Muscle of leg (tissue), 11 donors: Measurements from ENCODE around the gene MOSMO. TPM values are rescaled to one million over a fixed set of nuclear protein-coding genes. Genes with fewer than 3 reads are reported as not detected.
"Not testable (repeated sequence)": the region's sequence is repeated elsewhere in the genome, so short reads cannot be mapped to it uniquely, and the experiment has no call there.

Experiments
- DNase-seq: peaks from one replicate; pipeline ENCODE4 v3.0.0; 2013
- H3K27ac ChIP-seq: one replicate; pipeline ENCODE4 v1.5.1; 2013; ENCODE audit warnings: mild to moderate bottlenecking, low read length, control low read depth
- H3K27me3 ChIP-seq: one replicate; pipeline ENCODE4 v1.6.1; 2013; ENCODE audit warnings: low read length; ENCODE audit not compliant: control insufficient read depth, insufficient read depth
- H3K36me3 ChIP-seq: one replicate; pipeline ENCODE4 v1.6.1; 2013; ENCODE audit warnings: low read length; ENCODE audit not compliant: control insufficient read depth, insufficient read depth
- H3K4me1 ChIP-seq: one replicate; pipeline ENCODE4 v1.6.1; 2013; ENCODE audit warnings: low read length; ENCODE audit not compliant: control insufficient read depth, insufficient read depth
- H3K4me3 ChIP-seq: one replicate; pipeline ENCODE4 v1.5.1; 2013; ENCODE audit warnings: low read length, control low read depth
- H3K9me3 ChIP-seq: replicated peaks from 2 replicates; pipeline ENCODE4 v1.6.1; 2013; ENCODE audit warnings: low read depth, low read length; ENCODE audit not compliant: control insufficient read depth
- WGBS: methylation state at CpG from one replicate; pipeline ENCODE4 v1.1.5; 2013; ENCODE audit warnings: missing lambda C conversion rate; ENCODE audit not compliant: insufficient coverage; 5-methylcytosine and 5-hydroxymethylcytosine counted together
- polyA plus RNA-seq, 8 donors: library from polyadenylated mRNA; unstranded; fragments of 120-200 nt; gene quantifications; one replicate each; pipeline versions ENCODE4 v1.2.1 to v1.2.3, GENCODE V29; 2013; ENCODE audit warnings: inconsistent platforms in 1 of 8, low replicate concordance in 1 of 8; ENCODE audit not compliant: insufficient read length in 8 of 8, insufficient read depth in 1 of 8
- total RNA-seq: library from RNA; stranded (reverse); fragments of 120-200 nt; gene quantifications from one replicate; pipeline ENCODE4 v1.2.4, GENCODE V29; 2013

Gene MOSMO
- total and polyA plus RNA-seq, 9 donors = 9.0 to 15.8 (median 12.0) TPM

- Histone ChIP-seq H3K27ac (no peak overlapping the region), H3K9me3 (no peaks in the 10 kb centered on the region), H3K36me3 (no peaks in the 10 kb centered on the region), H3K4me1 (no peaks in the 10 kb centered on the region), H3K4me3 (no peak overlapping the region), H3K27me3 (no peaks in the 10 kb centered on the region)
- DNase-seq = no peak
- WGBS = 70% methylated on average over 2 of the region's 6 CpGs
Observed at GRCh38 chr16:22124583-22125284, 116.8 kb downstream of the MOSMO start.

- 58% methylated on average over 10 of the region's 15 CpGs for WGBS
- no peaks in the 10 kb centered on the region for H3K4me1 ChIP-seq
- no peaks in the 10 kb centered on the region for H3K27me3 ChIP-seq
- no peak overlapping the region for H3K4me3 ChIP-seq
- no peak overlapping the region for H3K27ac ChIP-seq
- no peak for DNase-seq
- H3K9me3 ChIP-seq = no peaks in the 10 kb centered on the region
- no peaks in the 10 kb centered on the region for H3K36me3 ChIP-seq
Observed at GRCh38 chr16:22126037-22126558, 118.2 kb downstream of the MOSMO start.

GRCh38 chr16:22128537-22128936 lies 120.6 kb downstream of the MOSMO start:
- not testable (repeated sequence) for H3K4me3 ChIP-seq, H3K36me3 ChIP-seq, DNase-seq, H3K27ac ChIP-seq, H3K27me3 ChIP-seq, H3K4me1 ChIP-seq, H3K9me3 ChIP-seq
- no CpG with 5 or more reads among the region's 1 CpG for WGBS

GRCh38 chr16:22130528-22130927 lies 122.6 kb downstream of the MOSMO start:
- Histone ChIP-seq H3K27me3 (no peaks in the 10 kb centered on the region), H3K4me3 (no peak overlapping the region), H3K4me1 (no peaks in the 10 kb centered on the region), H3K9me3 (no peaks in the 10 kb centered on the region), H3K36me3 (no peaks in the 10 kb centered on the region), H3K27ac (no peak overlapping the region)
- no peak for DNase-seq

GRCh38 chr16:22132801-22133200 lies 124.9 kb downstream of the MOSMO start:
- no peak for DNase-seq
- 81% methylated on average over 10 of the region's 10 CpGs for WGBS
- no peaks in the 10 kb centered on the region for H3K9me3 ChIP-seq
- no peaks in the 10 kb centered on the region for H3K36me3 ChIP-seq
- no peak overlapping the region for H3K4me3 ChIP-seq
- no peaks in the 10 kb centered on the region for H3K4me1 ChIP-seq
- no peaks in the 10 kb centered on the region for H3K27me3 ChIP-seq
- no peak overlapping the region for H3K27ac ChIP-seq

Other genes starting within 250 kb of the MOSMO start
- gene NPIPB4, start 150.4 kb upstream of the MOSMO start, total RNA-seq = 33.1 TPM
- 100 to 1,000 TPM in 2 of 8 donors, 10 to 100 TPM in 6; 16.2 to 116 (median 47.9) TPM for gene NPIPB4, start 150.4 kb upstream of the MOSMO start, polyA plus RNA-seq
- gene UQCRC2, start 54.8 kb upstream of the MOSMO start, total RNA-seq = 260 TPM
- 100 to 1,000 TPM; 240 to 324 (median 277) TPM for gene UQCRC2, start 54.8 kb upstream of the MOSMO start, polyA plus RNA-seq
- gene PDZD9, start 7.0 kb upstream of the MOSMO start, total RNA-seq = not detected
- gene PDZD9, start 7.0 kb upstream of the MOSMO start, polyA plus RNA-seq = under 1 TPM in 7 of 8 donors, not detected in 1; 0.14 to 0.89 (median 0.31) TPM
- 0.09 TPM for gene VWA3A, start 84.4 kb downstream of the MOSMO start, total RNA-seq
- under 1 TPM in 7 of 8 donors, not detected in 1; 0.08 to 0.53 (median 0.23) TPM for gene VWA3A, start 84.4 kb downstream of the MOSMO start, polyA plus RNA-seq
- gene SDR42E2, start 154.4 kb downstream of the MOSMO start, total RNA-seq = not detected
- under 1 TPM in 5 of 8 donors, not detected in 3; 0.04 to 0.22 (median 0.07) TPM for gene SDR42E2, start 154.4 kb downstream of the MOSMO start, polyA plus RNA-seq
- 38.9 TPM for gene EEF2K, start 198.2 kb downstream of the MOSMO start, total RNA-seq
- gene EEF2K, start 198.2 kb downstream of the MOSMO start, polyA plus RNA-seq = 10 to 100 TPM; 27.8 to 54.7 (median 38.8) TPM